HG02938 (cell line): ENCODE results near the gene CNIH3.

ENCODE experiments used
- ATAC-seq: cut with Tn5 transposase; IDR thresholded peaks from one replicate; pipeline ENCODE4 v1.9.1; 2021; ENCODE audit warnings: mild to moderate bottlenecking, moderate library complexity; ENCODE audit not compliant: unreplicated experiment

Gene CNIH3

DNA sequence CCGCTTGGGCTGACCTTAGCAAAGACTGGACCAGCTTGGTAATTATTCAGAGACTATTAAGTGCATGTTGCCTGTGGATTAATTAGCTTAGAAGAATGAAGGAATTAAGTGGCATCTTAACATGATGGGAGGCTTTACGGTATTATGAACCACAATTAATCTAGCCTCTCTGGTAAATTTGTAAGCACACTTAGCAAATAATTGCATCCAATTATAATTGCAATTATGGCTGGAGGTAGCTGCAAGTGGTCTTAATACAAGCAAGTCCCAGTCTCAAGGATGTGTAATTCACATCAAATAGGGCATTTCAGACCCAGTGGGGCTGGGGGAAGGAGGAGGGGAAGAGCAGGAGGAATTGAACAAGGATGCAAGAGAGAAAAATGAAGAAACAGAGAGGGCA lies 151.6 kb downstream of the CNIH3 start:
- ATAC-seq = no peak

DNA sequence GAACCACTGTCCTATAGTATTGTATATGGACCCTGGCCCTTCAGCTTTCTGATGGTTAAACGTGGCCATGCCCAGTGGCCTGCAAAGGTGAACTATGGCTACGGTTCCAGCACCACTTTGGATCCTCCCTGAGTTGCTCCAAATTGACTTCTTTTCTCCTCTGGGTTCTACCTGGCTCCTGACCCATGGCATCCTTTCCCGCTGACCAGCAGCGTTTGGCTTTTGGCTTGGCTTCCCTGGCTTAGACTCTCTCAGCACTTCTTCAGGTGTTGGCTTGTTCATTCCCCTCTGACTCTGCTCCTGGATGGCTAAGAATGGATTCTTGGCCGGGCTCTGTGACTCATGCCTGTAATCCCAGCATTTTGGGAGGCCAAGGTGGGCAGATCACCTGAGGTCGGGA lies 152.9 kb downstream of the CNIH3 start:
- ATAC-seq = no peak

DNA sequence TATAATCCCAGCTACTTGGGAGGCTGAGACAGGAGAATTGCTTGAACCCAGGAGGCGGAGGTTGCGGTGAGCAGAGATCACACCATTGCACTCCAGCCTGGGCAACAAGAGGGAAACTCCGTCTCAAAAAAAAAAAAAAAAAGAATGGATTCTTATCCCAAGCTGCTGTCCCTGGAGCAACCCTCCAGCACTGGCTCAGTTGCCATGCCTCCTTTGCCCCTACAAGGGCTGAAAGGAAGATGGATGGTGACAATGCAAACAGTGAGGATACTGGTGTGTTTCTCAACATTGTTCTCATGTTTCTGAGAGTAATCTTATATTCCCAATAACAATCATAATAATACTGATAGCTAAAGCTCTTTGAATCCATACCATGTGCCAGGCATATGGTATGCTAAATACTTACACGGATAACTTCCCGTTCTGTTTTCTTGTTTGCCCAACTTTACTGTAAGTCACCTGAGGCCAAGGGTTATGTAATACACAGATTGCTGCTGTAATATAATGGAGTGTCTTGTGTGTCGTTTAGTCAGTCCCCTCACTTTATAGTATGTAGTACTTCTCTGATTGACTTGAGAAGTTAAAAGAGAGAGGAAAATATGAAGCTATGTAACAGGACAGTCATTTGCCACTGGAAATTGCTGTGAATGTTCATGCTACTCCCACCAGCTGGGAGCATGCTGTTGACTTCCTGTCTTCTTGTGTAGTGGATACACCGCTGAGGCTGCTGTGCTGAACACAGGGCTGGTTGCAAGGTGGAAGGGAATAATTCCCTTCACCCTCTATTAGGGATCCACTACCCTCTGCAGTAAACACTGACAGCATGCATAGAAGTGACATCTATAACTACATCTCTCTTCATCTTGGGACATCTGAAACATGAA lies 153.6 kb downstream of the CNIH3 start:
- ATAC-seq = no peak

DNA sequence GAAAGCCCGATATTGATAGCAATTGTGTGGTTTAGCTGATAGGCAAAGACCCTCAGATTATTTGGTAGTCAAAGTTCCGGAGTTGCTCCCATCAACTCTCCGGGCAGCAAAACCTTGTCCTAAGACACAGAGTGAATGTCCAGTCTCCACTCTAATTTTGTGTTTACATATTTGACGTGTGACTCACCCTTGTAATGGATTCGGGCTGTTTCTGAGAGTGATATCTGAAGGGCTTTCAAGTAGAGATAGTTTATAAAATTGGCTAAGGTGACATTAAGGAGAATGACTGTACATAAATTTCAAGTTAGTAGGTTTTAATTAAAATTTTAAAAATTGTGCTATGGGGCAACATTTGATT lies 154.2 kb downstream of the CNIH3 start:
- ATAC-seq = no peak

DNA sequence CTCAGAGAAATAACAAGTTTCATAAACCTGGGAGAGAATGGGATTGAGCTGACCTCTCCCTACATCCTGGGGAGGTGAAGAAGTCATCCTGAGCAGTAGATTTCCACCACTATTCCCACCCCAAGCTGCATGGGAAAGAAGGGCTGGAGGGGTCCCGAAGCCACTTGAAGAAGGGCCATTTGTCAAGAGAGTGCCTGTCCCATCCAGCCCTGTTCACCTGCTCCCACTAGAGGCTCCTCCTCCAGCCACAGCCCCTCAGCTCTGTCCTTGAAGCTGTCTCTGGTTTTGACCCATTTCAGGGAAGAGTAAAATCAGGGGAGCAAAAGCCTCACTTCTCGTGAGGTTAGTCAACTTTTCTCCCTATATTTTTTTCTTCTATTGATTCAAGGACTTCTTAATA lies 157.5 kb downstream of the CNIH3 start:
- no peak for ATAC-seq

DNA sequence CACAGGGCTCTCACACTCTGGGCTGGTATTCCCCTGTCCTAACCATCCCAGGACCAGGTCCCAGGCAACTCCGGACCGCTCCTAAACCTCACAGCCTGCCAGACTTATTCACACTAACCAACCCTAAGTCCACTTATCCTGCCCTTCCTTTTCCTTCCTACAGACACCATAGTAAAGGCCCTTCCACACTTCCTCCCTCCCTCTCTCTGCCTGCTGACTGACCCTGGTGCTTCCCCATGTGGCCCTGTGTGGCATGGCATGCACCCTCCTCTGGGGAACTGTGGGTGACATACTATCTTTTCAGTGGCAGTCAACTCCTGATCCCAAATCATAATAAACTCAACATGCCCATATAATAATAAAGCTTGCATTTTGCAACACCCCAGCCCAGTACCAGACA lies 158.3 kb downstream of the CNIH3 start:
- ATAC-seq = no peak

DNA sequence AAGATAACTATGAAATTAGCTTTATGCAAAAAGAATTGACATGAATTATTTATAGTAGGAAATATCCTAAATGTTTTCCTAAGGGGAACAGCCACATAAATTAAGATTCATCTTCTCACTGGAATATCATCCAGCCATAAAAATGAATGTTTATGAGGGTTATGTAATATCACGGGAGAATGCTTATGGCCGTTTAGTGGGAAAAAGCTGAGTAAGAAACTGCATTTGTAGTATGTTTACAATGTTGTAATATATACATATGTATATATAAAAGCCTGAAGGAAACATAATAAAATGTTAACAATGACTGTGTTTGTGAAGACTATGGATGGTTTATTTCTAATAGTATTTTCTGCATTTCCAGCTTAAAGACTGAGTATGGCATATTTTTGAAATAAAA lies 161.1 kb downstream of the CNIH3 start:
- ATAC-seq = no peak

DNA sequence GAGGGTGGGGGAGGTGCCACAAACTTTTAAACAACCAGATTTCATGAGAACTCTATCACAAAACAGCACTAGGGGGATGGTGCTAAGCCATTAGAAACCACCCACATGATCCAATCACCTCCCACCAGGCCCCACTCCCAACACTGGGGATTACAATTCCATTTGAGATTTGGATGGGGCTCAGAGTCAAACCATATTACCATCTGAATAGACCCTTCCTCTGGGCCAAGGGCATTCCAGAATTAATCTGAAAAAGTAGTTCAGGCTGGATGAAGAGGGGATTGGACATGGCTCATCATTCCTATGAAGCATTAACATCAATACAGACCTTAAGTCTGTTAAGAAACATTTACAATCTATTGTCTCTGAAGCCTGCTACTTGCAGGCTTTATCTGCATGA lies 163.4 kb downstream of the CNIH3 start:
- ATAC-seq = no peak

DNA sequence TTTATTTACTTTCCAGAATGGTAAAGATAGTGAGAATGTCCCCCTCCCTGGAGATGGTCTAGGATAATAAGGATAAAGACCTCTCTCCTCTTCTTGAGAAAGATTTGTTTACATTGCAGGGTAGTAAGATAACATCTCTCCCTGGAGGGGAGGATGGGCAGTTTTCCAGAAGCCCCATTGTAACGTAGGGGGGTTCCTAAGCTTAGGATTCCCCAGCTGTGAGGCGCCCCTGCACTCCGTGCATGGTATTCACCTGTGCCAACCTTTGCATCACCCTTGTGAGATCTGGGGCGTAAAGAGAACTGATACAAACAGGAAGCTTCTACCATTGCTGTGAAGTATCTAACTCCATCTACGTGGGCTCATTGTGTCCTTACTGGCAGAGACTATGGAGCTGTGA lies 164.6 kb downstream of the CNIH3 start:
- ATAC-seq = no peak

DNA sequence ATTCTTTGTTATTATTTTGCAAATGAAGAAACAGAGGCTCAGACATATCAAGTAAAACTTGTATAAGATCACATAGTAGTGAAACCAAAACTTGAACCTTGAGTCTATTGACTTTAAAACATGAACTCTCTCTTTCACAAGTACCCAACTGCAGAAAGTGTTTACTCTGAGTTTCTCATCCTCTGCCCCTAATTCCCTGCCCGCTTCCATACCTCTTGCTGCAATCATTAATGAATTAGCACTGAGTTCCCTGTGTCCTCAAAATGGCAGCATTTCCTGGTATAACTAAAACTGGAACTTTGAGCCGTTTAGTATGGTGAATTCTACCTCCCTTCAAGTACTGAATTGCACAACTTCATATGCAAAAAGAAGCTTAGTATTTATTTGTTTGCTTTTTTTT lies 165.7 kb downstream of the CNIH3 start:
- ATAC-seq = peak; percentile 58

DNA sequence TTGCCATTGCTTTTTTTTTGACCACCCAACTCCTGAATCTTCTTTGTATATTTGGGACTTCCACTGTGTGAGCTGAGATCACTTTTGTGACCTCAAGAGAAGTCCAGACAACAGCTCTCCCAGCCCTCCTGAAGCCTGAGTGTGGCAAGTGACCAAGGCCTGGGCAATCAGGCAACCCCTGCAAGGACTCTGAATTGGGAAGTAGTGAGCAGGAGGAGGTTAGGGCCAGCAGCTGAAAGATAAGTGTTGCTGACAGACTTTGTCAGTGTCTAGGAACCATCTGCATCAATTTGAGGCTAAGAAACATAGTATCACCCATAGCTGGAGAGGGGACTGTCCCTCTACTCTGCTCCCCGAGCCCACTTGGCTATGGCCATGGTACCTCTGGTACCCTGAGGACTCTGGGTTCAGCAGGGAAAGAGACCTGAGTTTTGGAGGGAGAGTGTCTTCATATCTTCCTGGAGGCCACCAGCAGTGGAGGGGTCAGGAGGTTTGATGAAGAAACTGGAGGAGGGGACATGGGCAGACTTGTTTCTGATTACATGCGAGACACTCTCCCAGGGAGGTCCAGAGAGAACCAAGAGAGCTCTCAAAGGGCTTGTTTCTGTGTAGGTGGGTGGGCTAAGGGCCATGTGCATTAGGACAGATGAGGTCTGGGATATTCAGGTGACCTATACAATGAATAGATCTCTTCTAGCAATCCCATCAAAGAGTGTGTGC lies 166.3 kb downstream of the CNIH3 start:
- no peak for ATAC-seq

DNA sequence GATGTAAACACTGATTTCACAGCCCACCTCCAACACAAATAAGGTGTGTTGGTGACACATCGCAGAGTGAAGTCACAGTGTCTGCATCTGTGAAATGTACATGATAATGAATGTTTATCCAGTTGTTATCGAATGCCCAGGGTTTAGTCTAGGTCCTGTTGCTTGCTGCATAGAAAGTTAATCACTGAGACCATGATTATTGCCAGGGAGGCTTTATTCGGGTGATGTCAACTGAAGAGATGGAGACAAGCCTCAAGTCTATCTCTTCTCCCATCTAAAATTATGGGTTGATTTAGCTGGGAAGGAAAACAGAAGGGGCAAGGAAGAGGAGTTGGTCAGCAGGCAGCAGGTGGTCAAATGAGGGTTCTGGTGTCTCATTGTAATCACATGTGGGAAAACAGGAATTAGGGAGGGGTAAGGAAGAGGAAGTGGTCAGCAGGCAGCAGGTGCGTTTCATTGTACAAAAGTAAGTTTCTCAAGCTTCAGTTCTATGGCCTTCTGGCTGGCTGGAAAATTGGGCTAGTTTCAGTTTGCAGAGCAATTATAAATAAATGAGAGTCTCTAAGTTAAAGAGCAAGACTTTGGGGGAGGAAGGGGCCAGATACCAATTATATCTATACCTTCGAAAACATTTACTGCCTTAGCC lies 167.0 kb downstream of the CNIH3 start:
- peak; percentile 58 for ATAC-seq

DNA sequence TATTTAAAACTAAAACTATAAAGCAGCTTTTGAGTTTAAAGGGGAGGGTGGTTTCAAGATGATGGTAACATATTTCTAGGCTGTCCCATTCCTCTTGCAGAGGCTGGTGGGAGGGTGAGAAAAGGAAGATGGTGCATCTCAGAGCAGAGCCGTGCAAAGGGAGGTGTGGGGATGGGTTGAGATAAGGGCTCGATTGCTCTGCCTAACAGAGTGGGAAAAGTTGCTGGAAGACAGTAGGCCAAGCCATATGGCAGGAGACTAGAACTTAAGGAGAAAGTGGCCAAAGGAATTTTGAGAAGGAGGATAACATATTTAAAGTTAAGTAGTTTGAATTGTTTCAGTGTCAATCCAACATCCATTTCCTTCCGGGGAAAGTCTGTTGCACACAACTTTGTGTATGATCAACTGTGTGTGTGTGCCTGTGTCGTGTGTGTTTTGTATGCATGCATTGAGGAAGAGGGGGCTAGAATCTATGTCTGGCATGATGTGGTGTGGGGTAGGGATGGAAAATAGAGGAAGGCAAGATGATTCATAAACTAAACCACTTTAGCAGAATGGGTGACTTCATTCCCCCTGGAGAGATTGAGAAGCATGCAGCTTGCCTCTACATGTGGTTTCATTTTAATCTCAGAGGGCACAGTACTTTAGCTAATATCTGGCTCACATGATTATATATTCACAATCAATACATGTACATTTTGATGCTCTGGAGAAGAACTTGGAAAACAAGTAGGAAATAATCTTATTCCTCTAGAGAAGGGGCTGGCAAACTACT lies 168.3 kb downstream of the CNIH3 start:
- no peak for ATAC-seq

DNA sequence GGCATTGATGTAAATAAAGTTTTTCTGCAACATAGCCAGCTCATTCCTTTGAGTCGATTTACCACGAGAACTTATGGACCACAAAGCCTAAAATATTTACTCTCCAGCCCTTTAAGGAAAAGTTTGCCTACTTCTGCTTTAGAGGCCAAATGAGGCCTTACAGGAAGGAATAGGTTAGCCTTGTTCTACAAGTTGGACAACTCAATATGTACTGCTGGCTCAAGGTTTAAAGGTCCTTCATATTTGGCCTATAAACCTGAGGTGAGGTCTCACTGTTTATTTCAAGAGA lies 168.9 kb downstream of the CNIH3 start:
- no peak for ATAC-seq

DNA sequence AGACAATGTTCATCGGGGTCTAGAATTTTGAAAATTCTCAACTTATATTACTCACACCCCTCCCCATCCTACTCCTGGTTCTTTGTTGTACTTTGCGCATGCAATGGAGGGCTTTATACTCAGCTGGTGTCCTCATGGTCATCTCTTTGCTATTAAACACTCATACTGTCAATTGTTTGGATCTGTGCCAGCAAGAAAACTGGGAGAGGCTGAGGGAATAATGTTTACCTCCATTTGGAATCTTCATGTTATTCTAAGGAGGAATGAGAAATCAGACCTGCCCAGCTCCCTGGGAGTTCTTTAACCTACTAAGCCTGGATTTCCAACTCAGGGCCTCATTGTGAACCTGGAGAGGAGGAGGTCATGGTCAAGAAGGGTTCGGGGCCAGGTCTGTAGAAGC lies 169.5 kb downstream of the CNIH3 start:
- no peak for ATAC-seq

DNA sequence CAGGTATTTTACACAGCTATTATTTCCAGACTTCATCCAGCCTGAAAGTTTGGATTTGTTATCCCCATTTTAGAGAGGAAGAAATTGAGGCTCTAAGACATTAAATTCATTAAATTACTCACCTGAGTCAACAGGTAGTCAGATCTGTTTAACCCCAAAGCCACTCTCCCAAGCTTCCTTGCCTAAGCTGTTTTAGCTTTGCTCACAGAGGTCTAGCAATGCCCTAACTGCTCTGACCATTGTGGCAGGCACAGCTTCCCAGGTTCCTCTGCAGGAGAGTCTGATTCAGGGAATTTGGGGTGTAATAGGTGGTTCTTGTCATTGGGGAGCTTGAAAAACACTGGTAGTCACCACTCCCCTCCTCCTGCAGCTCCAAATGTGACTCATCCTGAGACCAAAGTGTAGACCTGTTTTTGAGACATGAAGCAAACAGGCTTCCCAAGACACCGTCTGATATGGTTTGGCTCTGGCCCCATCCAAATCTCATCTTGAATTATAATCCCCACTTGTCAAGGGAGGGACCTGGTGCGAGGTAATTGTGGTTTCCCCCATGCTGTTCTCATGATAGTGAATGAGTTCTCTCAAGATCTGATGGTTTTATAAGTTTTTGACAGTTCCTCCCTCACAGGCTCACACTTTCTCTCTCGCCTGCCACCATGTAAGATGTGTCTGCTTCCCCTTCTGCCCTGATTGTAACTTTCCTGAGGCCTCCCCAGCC lies 170.6 kb downstream of the CNIH3 start:
- ATAC-seq = no peak

DNA sequence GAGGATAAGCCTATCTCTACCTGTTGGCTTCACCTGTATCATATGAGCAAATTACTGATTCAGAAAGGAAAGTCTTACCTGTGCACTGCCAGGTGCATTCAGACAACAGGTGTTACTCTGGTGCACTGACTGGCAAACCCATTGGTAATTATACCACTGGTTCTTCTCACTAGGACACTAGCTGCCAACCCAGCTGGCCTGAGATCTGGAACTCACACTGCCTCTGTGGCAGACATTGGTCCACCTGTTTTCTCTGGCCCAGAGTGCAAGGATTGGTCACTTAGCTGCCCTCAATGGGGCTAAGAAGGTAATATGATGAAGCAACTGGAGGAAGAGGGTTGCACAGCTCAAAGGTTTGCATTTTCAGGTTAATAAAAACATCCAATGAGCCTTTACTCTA lies 173.2 kb downstream of the CNIH3 start:
- no peak for ATAC-seq
